NCI-H774 (cell line): ENCODE data around the gene FN3K.

Experiments
- DNase-seq: peaks from one replicate; lab custom pipeline; 2025; lab: John Stamatoyannopoulos, UW

Gene FN3K

GRCh38 chr17:82703935-82704865 is 31.2 kb upstream of the FN3K start:
- DNase-seq, result no peak

- DNase-seq, result no peak
Observed at GRCh38 chr17:82704886-82705285, 30.5 kb upstream of the FN3K start.

- no peak for DNase-seq
Observed at GRCh38 chr17:82705756-82706155, 29.7 kb upstream of the FN3K start.

- peak; percentile 10 for DNase-seq
Observed at GRCh38 chr17:82709024-82709675, 26.3 kb upstream of the FN3K start.

- DNase-seq, result no peak
Observed at GRCh38 chr17:82709676-82710498, 25.5 kb upstream of the FN3K start.

- DNase-seq, result no peak
Observed at GRCh38 chr17:82710499-82711232, 24.7 kb upstream of the FN3K start.

- DNase-seq, result no peak
Observed at GRCh38 chr17:82713071-82713723, 22.2 kb upstream of the FN3K start.

GRCh38 chr17:82716203-82717010 is 19.0 kb upstream of the FN3K start, which contains the start of gene FN3KRP:
Gene FN3KRP (plus strand): TSS chr17:82716706. CDS start chr17:82716756, 50 bp downstream.
- DNase-seq, result peak; percentile 98

- peak; percentile 21 for DNase-seq
Observed at GRCh38 chr17:82718986-82719685, 16.3 kb upstream of the FN3K start.

GRCh38 chr17:82720204-82720603 is 15.2 kb upstream of the FN3K start:
- no peak for DNase-seq

- no peak for DNase-seq
Observed at GRCh38 chr17:82722341-82723013, 12.9 kb upstream of the FN3K start.

- DNase-seq, result no peak
Observed at GRCh38 chr17:82723169-82723807, 12.1 kb upstream of the FN3K start.

- DNase-seq, result no peak
Observed at GRCh38 chr17:82726427-82726826, 9.0 kb upstream of the FN3K start.

- no peak for DNase-seq
Observed at GRCh38 chr17:82729479-82730260, 5.7 kb upstream of the FN3K start.

- no peak for DNase-seq
Observed at GRCh38 chr17:82732118-82732743, 3.2 kb upstream of the FN3K start.

- DNase-seq, result no peak
Observed at GRCh38 chr17:82736511-82737185, 1.2 kb downstream of the FN3K start.
